Nucleus accumbens (tissue), 56 donors: Measurements from ENCODE around the gene ANKRD39.

Experiments
- DNase-seq, 56 donors: peaks; one replicate each; lab custom pipeline; 2025; lab: John Stamatoyannopoulos, UW

ANKRD39 gene

DNA sequence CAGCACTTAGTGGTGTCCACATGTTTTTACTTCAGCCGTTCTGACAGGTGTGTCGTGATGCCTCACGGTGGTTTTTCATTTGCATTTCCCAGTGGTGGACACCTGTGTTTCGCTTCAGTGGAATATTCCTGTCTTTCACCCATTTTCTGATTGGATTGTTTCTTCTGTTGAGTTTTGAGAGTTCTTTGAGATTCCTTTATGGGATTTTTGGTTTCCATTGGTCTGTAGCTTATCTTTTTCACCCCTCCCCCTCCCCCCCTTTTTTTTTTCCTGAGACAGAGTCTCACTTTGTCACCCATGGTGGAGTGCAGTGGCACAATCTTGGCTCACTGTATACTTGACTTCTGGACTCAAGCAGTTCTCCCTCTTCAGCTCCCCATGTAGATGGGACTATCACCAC is 22.0 kb downstream of the ANKRD39 start:
- no peak for DNase-seq

DNA sequence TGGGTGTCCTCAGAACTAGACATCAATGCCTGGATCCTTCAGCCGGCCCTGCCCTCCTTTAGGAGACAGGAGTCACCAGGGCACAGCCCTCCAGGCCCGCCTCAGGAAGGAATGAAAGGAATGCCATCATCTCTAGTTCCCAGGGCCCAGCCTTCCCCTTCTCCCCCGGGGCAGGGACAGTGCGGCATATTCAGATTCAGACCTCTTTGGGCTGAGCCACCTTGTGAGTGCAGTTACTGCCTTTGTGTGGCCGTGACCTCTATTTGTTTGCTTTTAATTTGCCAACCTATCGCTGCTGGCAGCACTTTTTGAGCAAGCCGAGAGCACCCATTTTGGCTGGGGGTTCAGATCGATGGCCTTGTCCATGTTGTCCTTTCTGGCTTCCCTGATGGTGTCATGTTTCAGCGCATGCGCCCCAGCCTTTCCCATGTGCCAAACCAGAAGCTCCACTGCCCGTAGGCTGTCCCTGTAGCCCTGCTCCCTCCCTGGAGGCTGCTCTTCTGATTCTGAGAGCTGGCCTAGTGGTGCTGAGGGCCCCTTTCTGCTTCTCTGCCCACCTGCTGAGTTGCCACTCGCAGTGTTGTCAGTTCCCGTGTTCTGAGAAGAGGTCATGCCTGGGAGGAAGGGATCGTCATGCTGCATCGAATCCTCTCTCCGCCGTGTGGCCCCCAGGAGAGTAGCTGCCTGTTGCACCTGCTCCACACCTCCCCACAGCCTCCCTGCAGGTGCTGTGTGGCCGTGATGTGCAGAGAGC is 24.9 kb downstream of the ANKRD39 start:
- DNase-seq = no peak

DNA sequence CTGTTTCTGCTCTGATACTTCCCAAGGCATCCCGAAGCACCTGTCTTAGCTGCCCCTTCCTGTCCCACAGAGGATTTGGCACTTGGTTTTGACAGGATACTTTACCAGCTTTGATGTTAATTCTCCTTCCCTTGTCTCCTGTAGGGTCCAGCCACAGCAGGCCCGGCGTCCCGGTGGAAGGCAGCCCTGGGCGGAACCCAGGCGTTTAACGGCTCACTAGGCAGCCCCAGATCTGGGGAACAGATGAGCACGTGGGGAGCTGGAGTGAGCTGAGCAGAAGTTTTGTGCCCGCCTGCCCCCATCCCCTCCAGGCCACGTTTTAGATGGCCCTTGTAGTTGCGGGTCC is 25.4 kb downstream of the ANKRD39 start:
- DNase-seq = no peak

DNA sequence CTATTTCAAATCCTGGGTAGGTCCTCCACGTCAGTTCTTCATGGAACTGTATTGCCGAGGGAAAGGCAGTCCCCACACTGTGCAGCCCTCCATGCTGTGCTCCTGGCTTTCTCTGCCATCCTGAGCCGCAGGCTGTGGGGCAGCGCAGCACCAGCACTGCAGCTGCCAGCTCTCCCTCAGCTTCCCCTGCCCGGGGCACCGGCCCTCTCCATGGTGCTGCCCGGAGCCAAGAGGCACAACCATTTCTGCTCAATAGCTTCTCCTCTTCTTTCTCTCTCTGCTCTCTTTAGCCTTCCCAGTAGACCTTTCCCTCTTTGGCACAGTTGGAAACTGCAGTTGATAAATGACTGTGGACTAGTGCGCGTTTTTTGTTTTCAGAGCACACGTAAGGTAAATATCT is 26.1 kb downstream of the ANKRD39 start:
- DNase-seq = no peak

DNA sequence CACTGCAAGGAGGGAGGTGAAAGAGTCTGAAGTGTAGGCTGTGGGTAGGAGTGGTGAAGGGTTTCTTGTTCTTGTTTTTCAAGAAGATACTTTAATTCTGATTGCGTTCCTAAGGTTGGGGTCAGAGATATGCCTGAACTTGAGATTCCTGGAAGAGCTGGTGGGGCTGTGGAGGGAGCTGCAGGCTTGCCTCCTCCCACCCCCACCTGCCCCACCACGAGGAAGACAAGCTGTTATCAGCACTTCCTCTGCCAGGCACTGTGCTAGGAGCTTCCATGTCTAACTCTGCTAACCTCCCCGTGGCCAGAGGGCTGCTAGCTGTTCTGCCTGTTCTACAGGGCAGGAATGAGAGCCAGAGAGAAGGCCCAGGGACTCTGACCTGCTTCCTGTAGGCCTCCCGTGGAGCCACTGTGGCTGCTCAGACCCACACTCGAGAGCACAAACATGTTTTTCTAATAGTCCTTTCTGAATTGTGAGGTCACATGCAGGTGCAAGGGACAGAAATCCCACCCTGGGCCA is 27.7 kb downstream of the ANKRD39 start:
- DNase-seq = no peak

DNA sequence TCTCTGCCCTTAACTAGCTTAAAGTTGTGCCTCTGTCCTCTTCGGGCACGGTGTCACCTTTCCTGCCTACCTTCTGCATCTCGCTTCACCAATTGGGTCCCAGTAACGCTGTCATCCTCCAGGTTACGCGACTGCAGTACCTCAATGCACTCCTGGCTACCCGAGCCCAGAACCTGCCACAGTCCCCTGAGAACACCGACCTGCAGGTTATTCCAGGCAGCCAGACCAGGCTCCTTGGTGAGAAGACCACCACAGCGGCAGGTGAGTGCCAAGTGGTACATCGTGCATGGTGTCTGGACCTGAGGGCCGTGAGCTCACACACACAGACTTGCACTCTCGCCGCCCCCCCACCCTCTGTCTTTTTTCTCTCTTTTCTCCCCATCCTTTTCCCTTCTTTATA is 28.9 kb downstream of the ANKRD39 start:
- DNase-seq = no peak

DNA sequence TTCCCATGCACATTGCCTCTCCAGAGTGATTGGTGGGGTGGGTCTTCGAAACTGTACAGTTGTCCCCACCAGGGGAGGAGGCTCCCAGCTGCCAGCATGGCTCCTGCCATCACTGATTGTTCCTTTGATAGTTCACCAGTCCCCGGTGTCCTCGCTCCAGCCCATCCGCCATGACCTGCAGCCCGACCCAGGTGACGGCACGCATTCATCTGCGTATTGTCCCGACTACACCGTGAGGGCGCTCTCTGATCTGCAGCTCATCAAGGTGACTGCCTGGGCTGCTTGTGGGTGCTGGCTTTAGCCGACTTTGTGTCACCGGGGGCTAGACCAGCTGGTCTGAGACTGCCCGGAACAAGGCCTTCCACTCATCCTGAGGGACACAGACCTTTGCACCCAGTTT is 29.4 kb downstream of the ANKRD39 start:
- DNase-seq = no peak

DNA sequence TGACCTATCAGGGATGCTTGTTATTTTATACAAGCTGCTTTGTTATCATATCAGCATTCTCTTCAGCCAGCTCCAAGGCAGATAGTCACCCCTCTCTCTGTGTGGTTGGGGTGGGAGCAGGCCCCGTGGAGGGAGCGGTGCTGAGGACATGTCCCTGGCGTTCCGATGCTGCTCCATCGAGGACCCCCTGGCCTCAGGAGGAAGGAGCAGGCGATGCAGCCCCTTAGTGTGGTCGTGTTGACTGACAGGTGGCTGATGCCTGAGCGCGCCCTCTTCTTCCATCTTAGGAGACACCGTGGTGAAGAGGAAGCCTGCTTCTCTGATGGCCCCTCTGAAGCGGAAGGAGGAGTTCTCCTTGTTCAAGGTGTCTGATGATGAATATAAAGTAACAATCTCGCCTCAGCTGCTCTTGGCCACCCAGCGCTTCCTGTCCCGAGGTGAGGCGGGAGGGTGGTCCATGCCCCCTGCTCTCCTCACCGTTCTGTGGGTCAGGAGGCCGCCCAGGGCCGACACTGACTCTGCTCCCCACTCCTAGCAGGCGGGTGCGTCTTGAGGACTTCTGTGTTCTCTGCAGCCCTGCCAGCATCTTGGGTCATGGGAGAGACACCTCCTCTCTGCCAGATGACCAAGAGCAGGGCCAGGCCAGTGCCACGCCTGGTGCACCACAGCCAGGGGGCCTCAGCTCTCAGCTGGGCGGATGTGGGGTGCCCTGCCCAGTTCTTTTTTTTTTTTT is 31.1 kb downstream of the ANKRD39 start:
- DNase-seq = no peak

DNA sequence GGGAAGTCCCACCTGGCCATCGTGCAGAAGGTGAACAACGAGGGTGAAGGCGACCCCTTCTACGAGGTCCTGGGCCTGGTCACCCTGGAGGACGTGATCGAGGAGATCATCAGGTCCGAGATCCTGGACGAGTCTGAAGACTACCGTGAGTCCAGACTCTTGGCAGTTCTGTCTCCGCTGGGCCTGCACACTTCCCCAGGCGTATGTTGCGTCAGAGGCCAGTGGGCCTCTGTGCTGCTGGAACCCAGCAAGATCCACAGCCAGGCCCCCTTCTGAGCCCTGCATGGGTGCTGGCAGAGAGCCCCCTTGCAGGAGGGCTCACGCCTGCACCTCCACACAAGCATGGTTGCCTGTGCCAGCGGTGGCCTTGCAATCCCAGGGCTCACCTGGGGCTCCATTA is 32.8 kb downstream of the ANKRD39 start:
- no peak for DNase-seq

DNA sequence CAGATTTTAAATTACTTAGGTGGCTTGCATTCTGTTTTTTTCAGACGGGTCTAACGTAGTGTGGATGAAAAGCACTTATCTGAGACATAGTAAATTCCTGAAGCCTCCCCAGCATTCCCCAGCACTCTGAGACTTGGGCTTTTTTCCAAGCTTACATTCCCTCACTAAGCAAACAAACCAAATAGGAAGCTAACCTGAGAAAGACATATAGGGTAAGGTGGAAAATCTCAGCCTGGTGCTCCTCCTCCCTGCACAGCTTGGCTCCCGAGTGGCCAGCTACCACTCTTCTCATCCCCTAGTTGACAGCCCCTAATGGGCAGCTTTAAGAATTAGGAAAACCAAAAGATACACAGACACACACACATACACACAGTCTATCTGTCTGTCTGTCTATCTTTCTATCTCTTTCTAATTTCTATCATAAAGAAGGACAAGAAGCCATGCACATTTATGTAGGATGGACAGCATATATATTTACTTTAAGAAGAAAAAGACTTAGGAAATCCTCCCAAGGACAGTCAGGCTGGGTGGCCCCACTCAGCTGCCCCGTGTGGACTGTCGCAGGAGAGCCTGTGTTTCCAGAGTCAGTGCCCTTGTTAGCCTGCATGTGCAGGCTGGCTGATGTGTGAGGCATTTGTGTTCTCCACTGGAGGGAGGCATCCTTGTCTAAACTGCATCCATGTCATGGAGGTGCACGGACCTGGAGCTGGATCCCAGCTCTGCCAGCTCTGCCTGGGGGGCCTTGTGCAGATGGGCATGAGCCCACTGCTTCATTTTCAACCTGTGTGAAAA is 33.5 kb downstream of the ANKRD39 start:
- no peak for DNase-seq

DNA sequence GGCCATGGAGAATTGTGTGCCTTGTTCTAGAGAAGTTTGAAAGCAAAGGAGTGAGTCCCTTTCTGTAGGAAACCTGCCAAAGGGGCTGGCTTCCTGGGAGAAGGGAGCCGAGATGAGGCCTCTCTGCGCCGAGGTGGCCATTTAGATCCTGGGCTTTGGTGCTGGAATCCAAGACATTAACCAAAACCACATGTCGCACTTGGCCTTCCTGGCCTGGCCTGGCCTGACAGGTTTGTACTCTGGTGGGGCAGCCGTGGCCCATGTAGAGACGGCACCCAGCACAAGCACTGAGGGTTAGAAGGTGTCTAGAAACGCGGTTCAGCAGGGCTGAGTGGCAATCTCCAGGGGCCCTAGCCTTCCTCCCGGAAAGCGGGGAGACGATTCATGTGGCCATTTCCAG is 34.6 kb downstream of the ANKRD39 start:
- no peak for DNase-seq

DNA sequence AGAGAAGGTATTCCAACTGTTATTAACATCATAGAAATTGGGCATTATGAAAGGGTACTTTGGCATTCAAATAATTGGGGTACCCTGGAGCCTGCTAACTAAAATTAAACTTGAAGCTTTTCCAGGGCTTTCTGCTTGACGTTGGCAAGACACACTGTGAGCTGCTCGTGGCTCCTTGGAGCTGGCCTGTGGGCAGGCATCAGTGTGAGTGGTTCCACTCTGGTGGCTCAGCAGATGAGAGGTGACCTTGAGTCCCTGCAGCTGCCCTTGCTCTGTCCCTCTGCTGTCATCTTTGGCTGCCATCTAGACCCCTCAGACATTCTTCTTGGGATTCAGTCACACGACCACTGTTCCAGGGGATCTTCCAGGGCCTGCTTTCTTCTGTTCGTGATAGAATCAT is 35.0 kb downstream of the ANKRD39 start:
- DNase-seq = no peak

DNA sequence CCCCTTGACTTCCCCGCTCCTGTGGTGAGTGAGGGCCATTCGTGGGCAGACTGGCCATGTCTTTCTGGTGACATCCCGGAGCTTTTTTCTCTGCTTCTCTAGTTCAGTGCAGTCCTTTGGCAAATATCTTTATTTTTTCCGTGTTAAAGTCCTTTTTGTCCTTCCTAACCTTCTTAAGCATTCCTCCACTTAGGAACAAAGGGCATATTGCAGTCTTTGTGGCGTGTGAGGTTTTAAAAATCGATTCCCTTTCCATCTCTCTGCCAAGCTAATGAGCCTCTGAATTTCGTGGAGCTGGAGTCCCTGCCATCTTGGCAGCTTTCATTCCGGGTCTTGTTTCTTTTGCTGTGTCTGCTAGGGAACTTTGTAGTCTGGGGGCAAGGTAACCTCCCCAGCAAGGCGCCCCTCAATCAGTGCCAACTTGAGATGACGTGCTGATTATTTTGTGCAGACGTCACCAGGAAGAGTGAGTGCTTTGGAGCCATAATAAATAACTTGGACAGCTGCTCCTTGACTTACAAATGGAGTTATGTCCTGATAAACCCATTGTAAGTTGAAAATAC is 36.6 kb downstream of the ANKRD39 start:
- DNase-seq = no peak

DNA sequence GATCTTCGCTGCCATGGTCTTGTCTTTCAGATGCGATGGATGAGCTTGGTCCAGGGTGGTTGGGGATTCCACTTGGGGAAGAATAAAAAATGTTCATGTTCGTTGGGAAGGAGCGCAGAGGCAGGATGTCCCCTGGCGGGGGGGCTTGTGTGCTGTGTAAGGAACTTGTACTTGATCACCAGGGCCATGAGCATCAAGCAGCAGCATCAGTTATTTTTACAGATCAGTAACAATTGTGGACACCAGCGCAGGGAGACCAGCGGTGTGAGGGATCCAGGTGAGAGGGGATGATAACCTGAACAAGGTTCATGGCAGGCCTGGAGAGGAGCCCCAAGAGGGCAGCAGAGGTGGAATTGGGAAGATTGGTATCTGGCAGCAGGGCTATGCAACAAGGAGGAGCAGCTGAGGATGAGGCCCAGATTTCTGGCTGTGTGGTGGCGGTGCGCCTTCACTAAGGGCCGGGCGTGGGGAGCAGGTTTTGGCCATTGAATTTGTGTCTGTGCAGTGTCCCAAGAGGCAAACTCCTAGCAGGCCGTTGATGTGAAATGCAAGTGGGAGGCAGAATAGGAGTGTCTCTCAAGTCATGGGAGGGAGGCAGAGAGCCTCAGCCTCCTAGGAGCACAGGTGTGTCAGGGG is 37.8 kb downstream of the ANKRD39 start:
- no peak for DNase-seq

DNA sequence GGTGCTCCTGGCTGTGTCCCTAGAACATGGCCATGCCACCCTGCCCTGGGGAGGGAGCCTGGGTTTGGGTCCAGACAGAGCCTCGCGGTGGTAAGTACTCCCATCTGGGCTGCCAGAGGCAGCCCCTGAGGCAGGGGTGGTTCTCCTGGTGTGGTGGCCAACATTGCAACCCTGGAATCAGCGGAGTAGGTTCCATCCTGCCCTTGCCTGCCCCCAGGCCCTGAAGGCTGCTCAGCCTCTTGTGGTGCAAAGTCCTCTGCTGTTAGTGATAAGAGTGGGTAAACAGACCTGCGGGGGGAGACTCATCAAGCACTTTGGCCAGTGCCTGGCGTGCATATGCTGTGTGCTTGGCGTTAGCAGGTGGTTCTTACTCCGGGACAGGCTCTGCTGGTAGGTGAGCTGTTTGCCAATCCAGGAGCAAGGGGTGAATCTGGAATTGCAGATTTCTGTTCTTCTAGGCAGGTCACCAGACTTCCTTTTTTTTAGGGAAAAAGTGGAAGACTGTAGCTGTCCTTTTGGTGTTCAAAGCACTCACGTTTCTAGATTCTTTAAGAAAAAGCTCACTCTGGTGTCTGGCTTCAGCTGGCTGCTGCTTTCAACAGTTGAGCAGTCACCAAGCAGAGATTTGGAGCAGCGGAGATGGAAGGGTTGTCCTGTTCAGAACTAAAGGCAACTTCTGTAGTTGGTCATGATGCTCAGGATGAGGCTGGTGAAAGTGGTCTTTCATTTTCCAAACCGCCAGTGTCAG is 38.5 kb downstream of the ANKRD39 start:
- DNase-seq = no peak

DNA sequence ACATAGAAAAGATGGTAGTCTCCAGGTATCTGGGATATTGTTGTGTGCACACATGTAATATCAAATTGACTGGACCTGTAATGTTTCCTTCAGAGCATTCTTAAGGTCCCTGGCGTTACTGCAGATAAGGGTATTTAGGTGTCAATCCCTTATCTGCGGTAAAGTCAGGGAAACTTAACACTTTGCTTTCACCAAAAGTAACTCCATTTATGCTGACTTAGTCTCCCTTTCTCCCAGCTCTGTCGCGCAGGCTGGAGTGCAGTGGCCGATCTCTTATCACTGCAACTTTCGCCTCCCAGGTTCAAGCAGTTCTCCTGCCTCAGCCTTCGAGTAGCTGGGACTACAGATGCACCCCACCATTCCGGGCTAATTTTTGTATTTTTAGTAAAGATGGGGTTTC is 39.9 kb downstream of the ANKRD39 start:
- no peak for DNase-seq

DNA sequence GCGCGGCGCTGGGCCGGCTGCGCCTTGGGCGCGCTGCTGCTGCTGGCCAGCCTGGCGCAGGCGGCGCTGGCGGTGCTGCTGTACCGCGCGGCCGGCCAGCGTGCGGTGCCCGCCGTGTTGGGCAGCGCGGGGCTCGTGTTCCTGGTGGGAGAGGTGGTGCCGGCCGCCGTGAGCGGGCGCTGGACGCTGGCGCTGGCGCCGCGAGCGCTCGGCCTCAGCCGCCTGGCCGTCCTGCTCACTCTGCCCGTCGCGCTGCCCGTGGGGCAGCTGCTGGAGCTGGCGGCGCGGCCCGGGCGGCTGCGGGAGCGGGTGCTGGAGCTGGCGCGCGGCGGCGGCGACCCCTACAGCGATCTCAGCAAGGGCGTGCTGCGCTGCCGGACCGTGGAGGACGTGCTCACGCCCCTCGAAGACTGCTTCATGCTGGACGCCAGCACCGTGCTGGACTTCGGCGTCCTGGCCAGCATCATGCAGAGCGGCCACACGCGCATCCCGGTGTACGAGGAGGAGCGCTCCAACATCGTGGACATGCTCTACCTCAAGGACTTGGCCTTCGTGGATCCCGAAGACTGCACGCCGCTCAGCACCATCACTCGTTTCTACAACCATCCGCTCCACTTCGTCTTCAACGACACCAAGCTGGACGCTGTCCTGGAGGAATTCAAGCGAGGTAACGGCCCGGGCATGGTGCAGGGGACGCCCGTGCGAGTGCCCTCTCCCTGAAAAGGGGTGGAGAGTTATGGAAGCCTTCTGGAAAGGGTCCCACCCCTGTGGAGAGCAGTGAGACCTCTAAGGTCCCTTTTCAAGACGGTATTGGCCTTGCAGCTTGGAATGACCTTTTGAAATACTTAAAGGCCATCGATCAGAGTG is 40.7 kb downstream of the ANKRD39 start:
- DNase-seq = peak in 2 of 56 donors; percentile 44 to 54

DNA sequence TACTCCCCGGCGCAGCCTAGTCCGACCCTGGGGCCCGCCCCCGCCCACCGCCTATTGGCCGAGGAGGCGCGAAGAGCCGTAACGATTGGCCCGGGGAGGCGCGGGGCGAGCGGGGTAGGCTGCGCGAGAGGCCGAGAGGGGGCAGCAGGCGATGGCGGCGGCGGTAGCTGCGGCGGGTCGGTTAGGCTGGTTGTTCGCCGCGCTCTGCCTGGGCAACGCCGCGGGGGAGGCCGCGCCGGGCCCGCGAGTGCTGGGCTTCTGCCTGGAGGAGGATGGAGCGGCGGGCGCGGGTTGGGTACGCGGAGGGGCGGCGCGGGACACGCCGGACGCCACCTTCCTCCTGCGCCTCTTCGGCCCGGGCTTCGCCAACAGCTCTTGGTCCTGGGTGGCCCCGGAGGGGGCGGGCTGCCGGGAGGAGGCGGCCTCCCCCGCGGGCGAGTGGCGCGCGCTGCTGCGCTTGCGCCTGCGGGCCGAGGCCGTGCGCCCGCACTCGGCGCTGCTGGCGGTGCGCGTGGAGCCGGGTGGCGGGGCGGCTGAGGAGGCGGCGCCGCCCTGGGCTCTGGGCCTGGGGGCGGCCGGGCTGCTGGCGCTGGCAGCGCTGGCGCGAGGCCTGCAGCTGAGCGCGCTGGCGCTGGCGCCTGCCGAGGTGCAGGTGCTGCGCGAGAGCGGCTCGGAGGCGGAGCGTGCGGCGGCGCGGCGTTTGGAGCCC is 41.5 kb downstream of the ANKRD39 start, which contains the start of gene CNNM3:
Gene CNNM3, plus strand, starts transcription at position 142 of the 709 bp plus-strand sequence. Its CDS starts 10 bp downstream, at position 152.
- peak in 55 of 56 donors; percentile 76 to 98 (median 93) for DNase-seq
